ENCODE data around the gene IFNG. TPM values are rescaled to one million over a fixed set of nuclear protein-coding genes. Genes with fewer than 3 reads are reported as not detected.

Gene IFNG
- total RNA-seq, 1 experiment from 2014 or later, result not detected

DNA sequence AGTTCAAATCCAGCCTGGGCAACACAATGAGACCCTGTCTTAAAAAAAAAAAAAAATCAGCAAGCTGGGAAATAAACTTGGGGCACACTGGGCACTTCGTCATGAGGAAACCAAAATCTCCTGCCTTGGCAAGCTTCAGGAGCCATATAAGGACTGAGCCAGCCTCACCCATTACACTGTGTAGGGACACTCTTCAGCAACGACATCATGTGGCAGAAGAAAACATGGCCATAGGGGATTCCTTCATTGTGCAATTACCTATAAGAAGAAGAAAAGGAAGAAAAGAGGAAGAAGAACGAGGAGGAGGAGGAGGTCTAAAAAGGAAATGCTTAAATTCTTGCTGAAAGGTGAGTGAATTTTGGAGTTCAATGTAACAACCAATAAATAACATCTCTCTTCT is 26.1 kb upstream of the IFNG start:
- H3K27me3 Mint-ChIP-seq (ENCODE audit: low read depth), result 0 out of 2 replicates have a peak, but pooled peaks cover 2% of the 10 kb centered on the region
- H2BK12ac ChIP-seq (ENCODE audit: insufficient read length, low read depth, low read length), result no peak overlapping the region
- H3K4me1 Mint-ChIP-seq, result no peaks in the 10 kb centered on the region
- no peak overlapping the region for H2BK120ac ChIP-seq (ENCODE audit: low read depth, low read length, poor library complexity, severe bottlenecking)
- H4K20me1 ChIP-seq (ENCODE audit: control insufficient read depth, insufficient read depth, insufficient read length), result no peaks in the 10 kb centered on the region
- TF ChIP-seq, protein P1, sequence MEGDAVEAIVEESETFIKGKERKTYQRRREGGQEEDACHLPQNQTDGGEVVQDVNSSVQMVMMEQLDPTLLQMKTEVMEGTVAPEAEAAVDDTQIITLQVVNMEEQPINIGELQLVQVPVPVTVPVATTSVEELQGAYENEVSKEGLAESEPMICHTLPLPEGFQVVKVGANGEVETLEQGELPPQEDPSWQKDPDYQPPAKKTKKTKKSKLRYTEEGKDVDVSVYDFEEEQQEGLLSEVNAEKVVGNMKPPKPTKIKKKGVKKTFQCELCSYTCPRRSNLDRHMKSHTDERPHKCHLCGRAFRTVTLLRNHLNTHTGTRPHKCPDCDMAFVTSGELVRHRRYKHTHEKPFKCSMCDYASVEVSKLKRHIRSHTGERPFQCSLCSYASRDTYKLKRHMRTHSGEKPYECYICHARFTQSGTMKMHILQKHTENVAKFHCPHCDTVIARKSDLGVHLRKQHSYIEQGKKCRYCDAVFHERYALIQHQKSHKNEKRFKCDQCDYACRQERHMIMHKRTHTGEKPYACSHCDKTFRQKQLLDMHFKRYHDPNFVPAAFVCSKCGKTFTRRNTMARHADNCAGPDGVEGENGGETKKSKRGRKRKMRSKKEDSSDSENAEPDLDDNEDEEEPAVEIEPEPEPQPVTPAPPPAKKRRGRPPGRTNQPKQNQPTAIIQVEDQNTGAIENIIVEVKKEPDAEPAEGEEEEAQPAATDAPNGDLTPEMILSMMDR (conservative IDR thresholded peaks at IDR 0.05), result no peak
- no peaks in the 10 kb centered on the region for H3K9me3 Mint-ChIP-seq
- no peak overlapping the region for H2AK5ac ChIP-seq (ENCODE audit: insufficient read length, low read length)
- H3K56ac ChIP-seq (ENCODE audit: insufficient read length, low read depth, low read length), result no peak overlapping the region
- H4K8ac ChIP-seq (replicated peaks; ENCODE audit: insufficient read length, low read depth, low read length), result no peak overlapping the region
- H3K9ac ChIP-seq (ENCODE audit: extremely low read depth, insufficient read length, low read length), result no peak overlapping the region
- no peak overlapping the region for H2BK15ac ChIP-seq (ENCODE audit: low read depth, low read length)
- no peaks in the 10 kb centered on the region for H3K79me1 ChIP-seq (ENCODE audit: insufficient read depth, low read depth, low read length, poor library complexity, severe bottlenecking)
- no peak overlapping the region for H4K5ac ChIP-seq (ENCODE audit: insufficient read length, low read depth, low read length)
- H3K36me3 Mint-ChIP-seq (ENCODE audit: insufficient read depth in 1 of 3, low read depth in 3 of 3), result no peaks in the 10 kb centered on the region
- no peak overlapping the region for H2AFZ ChIP-seq (ENCODE audit: low read length)
- H3K4me1 ChIP-seq (ENCODE audit: insufficient read depth, low read length), result no peaks in the 10 kb centered on the region
- H3K9me3 ChIP-seq (ENCODE audit: control insufficient read depth, low read depth, low read length), result no peaks in the 10 kb centered on the region
- H3K79me2 ChIP-seq (ENCODE audit: insufficient read depth, low read length), result no peaks in the 10 kb centered on the region
- H3K4me2 ChIP-seq (ENCODE audit: insufficient read depth, insufficient read length, low read length), result no peak overlapping the region
- no peak overlapping the region for H4K91ac ChIP-seq (ENCODE audit: insufficient read length, low read depth, low read length)
- WGBS (ENCODE audit: extremely low coverage, insufficient read length, low lambda C conversion rate), result no CpG with 5 or more reads among the region's 3 CpGs
- no peak overlapping the region for H2BK5ac ChIP-seq (ENCODE audit: insufficient read length, low read length)
- no peak overlapping the region for H3K27ac ChIP-seq (ENCODE audit: insufficient read length, low read depth, low read length)
- H2BK20ac ChIP-seq (ENCODE audit: low read depth, low read length, poor library complexity, severe bottlenecking), result no peak overlapping the region
- H3K27me3 ChIP-seq (ENCODE audit: insufficient read depth, low read length), result no peaks in the 10 kb centered on the region
- H3T11ph ChIP-seq (ENCODE audit: low read length), result no peak overlapping the region
- DNase-seq, result no peak
- no peak overlapping the region for H3K14ac ChIP-seq (ENCODE audit: insufficient read depth, low read length)
- no peaks in the 10 kb centered on the region for H3K23me2 ChIP-seq (ENCODE audit: insufficient read length, low read depth, low read length, poor library complexity, severe bottlenecking)
- H3K27ac Mint-ChIP-seq, result no peak overlapping the region
- H3K18ac ChIP-seq (ENCODE audit: insufficient read length, low read depth, low read length), result no peak overlapping the region
- no peak overlapping the region for H3K4ac ChIP-seq (ENCODE audit: low read depth, low read length)
- H3K23ac ChIP-seq (ENCODE audit: insufficient read length, low read depth, low read length), result no peak overlapping the region
- H3K4me3 Mint-ChIP-seq, result no peak overlapping the region

All from H9 (cell line).